Esophagus muscularis mucosa (tissue), 3 donors: ENCODE data around the gene CHKA.

ENCODE experiments used
- POLR2A ChIP-seq: fragments of 450-650 bp; IDR thresholded peaks from one replicate; pipeline ENCODE4 v1.6.1; 2017; ENCODE audit warnings: antibody characterized with exemption, moderate library complexity, mild to moderate bottlenecking, low read depth
- TF ChIP-seq, protein P1 (sequence below), 3 experiments: fragments of 200-600 bp in 2 of 3; fragments of 450-650 bp in 1 of 3; sonication (generic) in 2 of 3; IDR thresholded peaks; one replicate each; pipeline ENCODE4 v1.5.1; 2017 to 2019; ENCODE audit warnings: antibody characterized with exemption in 3 of 3, mild to moderate bottlenecking in 2 of 3, moderate library complexity in 1 of 3

DNA sequence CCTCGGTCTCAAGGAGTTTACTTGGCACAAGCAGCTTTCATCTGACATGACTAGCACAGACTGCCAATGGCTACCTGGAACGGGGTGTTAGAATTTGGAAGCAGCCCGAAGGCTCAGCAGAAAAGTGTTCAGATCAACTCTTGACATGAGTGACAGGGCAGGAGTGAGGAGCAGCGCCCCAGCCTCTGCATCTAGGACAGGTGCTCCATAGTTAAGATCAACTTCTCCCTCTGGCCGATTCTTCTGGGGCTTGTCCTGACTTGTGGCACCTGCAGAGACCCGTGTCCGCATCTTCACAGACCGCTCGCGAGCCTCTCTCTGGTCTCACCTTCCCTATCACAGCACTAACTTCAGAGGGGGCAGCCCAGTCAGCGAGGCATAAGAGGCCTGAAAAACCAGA is 42.5 kb upstream of the CHKA start:
- TF ChIP-seq, protein P1, sequence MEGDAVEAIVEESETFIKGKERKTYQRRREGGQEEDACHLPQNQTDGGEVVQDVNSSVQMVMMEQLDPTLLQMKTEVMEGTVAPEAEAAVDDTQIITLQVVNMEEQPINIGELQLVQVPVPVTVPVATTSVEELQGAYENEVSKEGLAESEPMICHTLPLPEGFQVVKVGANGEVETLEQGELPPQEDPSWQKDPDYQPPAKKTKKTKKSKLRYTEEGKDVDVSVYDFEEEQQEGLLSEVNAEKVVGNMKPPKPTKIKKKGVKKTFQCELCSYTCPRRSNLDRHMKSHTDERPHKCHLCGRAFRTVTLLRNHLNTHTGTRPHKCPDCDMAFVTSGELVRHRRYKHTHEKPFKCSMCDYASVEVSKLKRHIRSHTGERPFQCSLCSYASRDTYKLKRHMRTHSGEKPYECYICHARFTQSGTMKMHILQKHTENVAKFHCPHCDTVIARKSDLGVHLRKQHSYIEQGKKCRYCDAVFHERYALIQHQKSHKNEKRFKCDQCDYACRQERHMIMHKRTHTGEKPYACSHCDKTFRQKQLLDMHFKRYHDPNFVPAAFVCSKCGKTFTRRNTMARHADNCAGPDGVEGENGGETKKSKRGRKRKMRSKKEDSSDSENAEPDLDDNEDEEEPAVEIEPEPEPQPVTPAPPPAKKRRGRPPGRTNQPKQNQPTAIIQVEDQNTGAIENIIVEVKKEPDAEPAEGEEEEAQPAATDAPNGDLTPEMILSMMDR (IDR thresholded peaks at IDR 0.05): no peak
- no peak for TF ChIP-seq POLR2A
